Calu3 (cell line): Measurements from ENCODE around the gene EXOC6B. TPM values are rescaled to one million over a fixed set of nuclear protein-coding genes. Genes with fewer than 3 reads are reported as not detected.

Experiments
- BruUV-seq: library from RNA; stranded (reverse); fragments of 400-500 nt; replicated peaks from 2 replicates; lab custom pipeline; 2021; lab: Mats Ljungman, UMichigan
- CTCF ChIA-PET: fragments of 300-600 bp; sonication (Branson Sonifier 250); formaldehyde crosslinking; loops from one replicate; lab custom pipeline; 2022; ENCODE audit warnings: antibody characterized with exemption; lab: Charles Lee
- DNase-seq: peaks from one replicate; pipeline ENCODE4 v3.0.0; 2022
- H3K27ac Mint-ChIP-seq: one replicate; pipeline ENCODE4 v1.8.0; 2022; ENCODE audit warnings: mixed read lengths; ENCODE audit not compliant: unreplicated experiment
- H3K27me3 Mint-ChIP-seq: one replicate; pipeline ENCODE4 v1.8.0; 2022; ENCODE audit warnings: mixed read lengths; ENCODE audit not compliant: unreplicated experiment
- H3K36me3 Mint-ChIP-seq: one replicate; pipeline ENCODE4 v1.8.0; 2022; ENCODE audit warnings: mild to moderate bottlenecking, moderate library complexity, mixed read lengths; ENCODE audit not compliant: insufficient read depth, unreplicated experiment
- H3K4me1 Mint-ChIP-seq: one replicate; pipeline ENCODE4 v1.8.0; 2022; ENCODE audit warnings: mild to moderate bottlenecking, low read depth, mixed read lengths; ENCODE audit not compliant: unreplicated experiment
- H3K4me3 Mint-ChIP-seq: one replicate; pipeline ENCODE4 v1.8.0; 2022; ENCODE audit warnings: mild to moderate bottlenecking, low read depth, moderate library complexity, mixed read lengths; ENCODE audit not compliant: unreplicated experiment
- H3K9me3 Mint-ChIP-seq: one replicate; pipeline ENCODE4 v1.8.0; 2022; ENCODE audit warnings: low read depth, mixed read lengths; ENCODE audit not compliant: unreplicated experiment
- CTCF ChIP-seq: fragments of 200-600 bp; IDR thresholded peaks from one replicate; pipeline ENCODE4 v1.8.0; 2022; ENCODE audit warnings: antibody characterized with exemption; ENCODE audit not compliant: unreplicated experiment
- intact Hi-C: fragments of 100-400 bp; cut with micrococcal nuclease; formaldehyde crosslinking; loops from one replicate; pipeline ENCODE4 v1.10.0; 2022; ENCODE audit not compliant: unreplicated experiment
- total RNA-seq: library from RNA; stranded (reverse); gene quantifications from 2 replicates; pipeline ENCODE4 v1.2.3, GENCODE V29; 2022

EXOC6B gene
- total RNA-seq, 1 experiment from 2014 or later, result 26.6 TPM

- no peaks in the 10 kb centered on the region for H3K36me3 Mint-ChIP-seq
- intact Hi-C loops, result no loop called here
- H3K27ac Mint-ChIP-seq, result no peak overlapping the region
- no peak for DNase-seq
- CTCF ChIA-PET, result no interaction called here
- no peaks in the 10 kb centered on the region for H3K27me3 Mint-ChIP-seq
- BruUV-seq, result no TSS peak
- TF ChIP-seq CTCF, result no peak
- H3K9me3 Mint-ChIP-seq, result no peaks in the 10 kb centered on the region
- H3K4me3 Mint-ChIP-seq, result no peak overlapping the region
- H3K4me1 Mint-ChIP-seq, result no peaks in the 10 kb centered on the region
Observed at GRCh38 chr2:72172478-72172877, 653.4 kb downstream of the EXOC6B start.

GRCh38 chr2:72166279-72166678, 659.6 kb downstream of the EXOC6B start:
- no TSS peak for BruUV-seq
- CTCF ChIA-PET, result no interaction called here
- Mint-ChIP-seq H3K4me3 (no peak overlapping the region), H3K4me1 (peaks cover 12% of the 10 kb centered on the region), H3K27ac (no peak overlapping the region), H3K9me3 (no peaks in the 10 kb centered on the region), H3K36me3 (no peaks in the 10 kb centered on the region), H3K27me3 (no peaks in the 10 kb centered on the region)
- intact Hi-C loops, result no loop called here
- DNase-seq, result no peak
- TF ChIP-seq CTCF, result no peak

GRCh38 chr2:72165792-72166191, 660.0 kb downstream of the EXOC6B start:
- H3K4me3 Mint-ChIP-seq, result no peak overlapping the region
- no TSS peak for BruUV-seq
- H3K36me3 Mint-ChIP-seq, result no peaks in the 10 kb centered on the region
- no peak overlapping the region for H3K27ac Mint-ChIP-seq
- no peaks in the 10 kb centered on the region for H3K9me3 Mint-ChIP-seq
- intact Hi-C loops, result no loop called here
- DNase-seq, result no peak
- TF ChIP-seq CTCF, result no peak
- H3K27me3 Mint-ChIP-seq, result no peaks in the 10 kb centered on the region
- H3K4me1 Mint-ChIP-seq, result peaks cover 12% of the 10 kb centered on the region
- CTCF ChIA-PET, result no interaction called here

- no peak for TF ChIP-seq CTCF
- H3K27ac Mint-ChIP-seq, result no peak overlapping the region
- H3K4me3 Mint-ChIP-seq, result no peak overlapping the region
- no peaks in the 10 kb centered on the region for H3K27me3 Mint-ChIP-seq
- intact Hi-C loops, result no loop called here
- BruUV-seq, result no TSS peak
- H3K36me3 Mint-ChIP-seq, result no peaks in the 10 kb centered on the region
- no peak for DNase-seq
- H3K4me1 Mint-ChIP-seq, result peaks cover 12% of the 10 kb centered on the region
- H3K9me3 Mint-ChIP-seq, result no peaks in the 10 kb centered on the region
- CTCF ChIA-PET, result no interaction called here
Observed at GRCh38 chr2:72162574-72162973, 663.3 kb downstream of the EXOC6B start.
